ENCODE measurements around the gene GLIS1.

GRCh38 chr1:53519421-53519820 lies 219.5 kb downstream of the GLIS1 start:
- TF ChIP-seq CTCF (conservative IDR thresholded peaks at IDR 0.05; ENCODE audit: low read depth in 2 of 2) (no peak), ETS1 (IDR thresholded peaks at IDR 0.05) (no peak)

Data from GM23338 (cell line).